ENCODE results near the gene PDHX.
"Not testable (repeated sequence)": the region's sequence is repeated elsewhere in the genome, so short reads cannot be mapped to it uniquely, and the experiment has no call there.

Gene PDHX

GRCh38 chr11:34916015-34916842 is at the start of gene PDHX, which contains the start of gene APIP:
TSS of gene PDHX (plus strand) at chr11:34916618. CDS start at chr11:34916656, 38 bp downstream.
TSS of gene APIP (minus strand) at chr11:34916379. CDS start at chr11:34916284, 95 bp downstream.
- DNase-seq (ENCODE audit: low spot score): peak; percentile 98

- DNase-seq (ENCODE audit: low spot score): no peak
These were observed 47.0 kb upstream of the PDHX start for GRCh38 chr11:34869425-34869824.

- DNase-seq (ENCODE audit: low spot score): no peak
These were observed 45.7 kb upstream of the PDHX start for GRCh38 chr11:34870548-34871196.

- no peak for DNase-seq (ENCODE audit: low spot score)
These were observed 42.2 kb upstream of the PDHX start for GRCh38 chr11:34874202-34874601.

- no peak for DNase-seq (ENCODE audit: low spot score)
These were observed 38.9 kb upstream of the PDHX start for GRCh38 chr11:34877375-34877975.

GRCh38 chr11:34881900-34882299 is 34.5 kb upstream of the PDHX start:
- DNase-seq (ENCODE audit: low spot score): no peak

- no peak for DNase-seq (ENCODE audit: low spot score)
These were observed 29.8 kb upstream of the PDHX start for GRCh38 chr11:34886609-34887008.

- DNase-seq (ENCODE audit: low spot score): no peak
These were observed 29.2 kb upstream of the PDHX start for GRCh38 chr11:34887260-34887659.

- DNase-seq (ENCODE audit: low spot score): no peak
These were observed 26.3 kb upstream of the PDHX start for GRCh38 chr11:34890089-34890488.

GRCh38 chr11:34890812-34891211 is 25.6 kb upstream of the PDHX start:
- DNase-seq (ENCODE audit: low spot score): no peak

GRCh38 chr11:34891611-34892010 is 24.8 kb upstream of the PDHX start:
- DNase-seq (ENCODE audit: low spot score): no peak

GRCh38 chr11:34893416-34893815 is 23.0 kb upstream of the PDHX start:
- no peak for DNase-seq (ENCODE audit: low spot score)

- DNase-seq (ENCODE audit: low spot score): not testable (repeated sequence)
These were observed 20.2 kb upstream of the PDHX start for GRCh38 chr11:34896191-34896590.

- DNase-seq (ENCODE audit: low spot score): no peak
These were observed 19.1 kb upstream of the PDHX start for GRCh38 chr11:34897171-34897870.

GRCh38 chr11:34898474-34898873 is 17.9 kb upstream of the PDHX start:
- DNase-seq (ENCODE audit: low spot score): no peak

- DNase-seq (ENCODE audit: low spot score): no peak
These were observed 16.8 kb upstream of the PDHX start for GRCh38 chr11:34899633-34900016.

- no peak for DNase-seq (ENCODE audit: low spot score)
These were observed 11.9 kb upstream of the PDHX start for GRCh38 chr11:34904421-34904955.

GRCh38 chr11:34905666-34906065 is 10.8 kb upstream of the PDHX start:
- DNase-seq (ENCODE audit: low spot score): no peak

GRCh38 chr11:34907934-34908593 is 8.4 kb upstream of the PDHX start:
- DNase-seq (ENCODE audit: low spot score): no peak

- DNase-seq (ENCODE audit: low spot score): no peak
These were observed 7.0 kb upstream of the PDHX start for GRCh38 chr11:34909415-34909814.

- no peak for DNase-seq (ENCODE audit: low spot score)
These were observed 6.5 kb upstream of the PDHX start for GRCh38 chr11:34909955-34910354.

- DNase-seq (ENCODE audit: low spot score): no peak
These were observed 5.6 kb upstream of the PDHX start for GRCh38 chr11:34910817-34911216.

Data from ecto neural progenitor cell (in vitro differentiated cells).